Thymus (tissue), 2 donors: ENCODE results near the gene WIPF1. TPM values are rescaled to one million over a fixed set of nuclear protein-coding genes. Genes with fewer than 3 reads are reported as not detected.

ENCODE experiments used
- polyA plus RNA-seq: library from polyadenylated mRNA; stranded (reverse); fragments of 200-250 nt; gene quantifications from one replicate; pipeline ENCODE4 v1.2.3, GENCODE V29; 2013
- total RNA-seq: library from RNA; stranded (reverse); fragments of 120-200 nt; gene quantifications from one replicate; pipeline ENCODE4 v1.2.4, GENCODE V29; 2013
- donor health status: healthy.

Gene WIPF1
- total and polyA plus RNA-seq, 2 donors, result 21.9 to 65.0 TPM

Other genes with a start within 250 kb of the WIPF1 start
- gene SCRN3, start 202.1 kb downstream of the WIPF1 start, total RNA-seq, result 18.8 TPM
- 23.2 TPM for gene SCRN3, start 202.1 kb downstream of the WIPF1 start, polyA plus RNA-seq
- gene GPR155, start 110.8 kb downstream of the WIPF1 start, total RNA-seq, result 3.0 TPM
- 2.1 TPM for gene GPR155, start 110.8 kb downstream of the WIPF1 start, polyA plus RNA-seq
- 2.2 TPM for gene CHRNA1, start 166.7 kb upstream of the WIPF1 start, total RNA-seq
- 4.2 TPM for gene CHRNA1, start 166.7 kb upstream of the WIPF1 start, polyA plus RNA-seq